ENCODE results near the gene SLC26A5. TPM values are rescaled to one million over a fixed set of nuclear protein-coding genes. Genes with fewer than 3 reads are reported as not detected.
"Not testable (repeated sequence)": the region's sequence is repeated elsewhere in the genome, so short reads cannot be mapped to it uniquely, and the experiment has no call there.

Gene SLC26A5, protein sequence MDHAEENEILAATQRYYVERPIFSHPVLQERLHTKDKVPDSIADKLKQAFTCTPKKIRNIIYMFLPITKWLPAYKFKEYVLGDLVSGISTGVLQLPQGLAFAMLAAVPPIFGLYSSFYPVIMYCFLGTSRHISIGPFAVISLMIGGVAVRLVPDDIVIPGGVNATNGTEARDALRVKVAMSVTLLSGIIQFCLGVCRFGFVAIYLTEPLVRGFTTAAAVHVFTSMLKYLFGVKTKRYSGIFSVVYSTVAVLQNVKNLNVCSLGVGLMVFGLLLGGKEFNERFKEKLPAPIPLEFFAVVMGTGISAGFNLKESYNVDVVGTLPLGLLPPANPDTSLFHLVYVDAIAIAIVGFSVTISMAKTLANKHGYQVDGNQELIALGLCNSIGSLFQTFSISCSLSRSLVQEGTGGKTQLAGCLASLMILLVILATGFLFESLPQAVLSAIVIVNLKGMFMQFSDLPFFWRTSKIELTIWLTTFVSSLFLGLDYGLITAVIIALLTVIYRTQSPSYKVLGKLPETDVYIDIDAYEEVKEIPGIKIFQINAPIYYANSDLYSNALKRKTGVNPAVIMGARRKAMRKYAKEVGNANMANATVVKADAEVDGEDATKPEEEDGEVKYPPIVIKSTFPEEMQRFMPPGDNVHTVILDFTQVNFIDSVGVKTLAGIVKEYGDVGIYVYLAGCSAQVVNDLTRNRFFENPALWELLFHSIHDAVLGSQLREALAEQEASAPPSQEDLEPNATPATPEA
- not detected for polyA plus RNA-seq (2013, experiment 1 of 2)
- polyA plus RNA-seq (2013, experiment 2 of 2), result not detected

DNA sequence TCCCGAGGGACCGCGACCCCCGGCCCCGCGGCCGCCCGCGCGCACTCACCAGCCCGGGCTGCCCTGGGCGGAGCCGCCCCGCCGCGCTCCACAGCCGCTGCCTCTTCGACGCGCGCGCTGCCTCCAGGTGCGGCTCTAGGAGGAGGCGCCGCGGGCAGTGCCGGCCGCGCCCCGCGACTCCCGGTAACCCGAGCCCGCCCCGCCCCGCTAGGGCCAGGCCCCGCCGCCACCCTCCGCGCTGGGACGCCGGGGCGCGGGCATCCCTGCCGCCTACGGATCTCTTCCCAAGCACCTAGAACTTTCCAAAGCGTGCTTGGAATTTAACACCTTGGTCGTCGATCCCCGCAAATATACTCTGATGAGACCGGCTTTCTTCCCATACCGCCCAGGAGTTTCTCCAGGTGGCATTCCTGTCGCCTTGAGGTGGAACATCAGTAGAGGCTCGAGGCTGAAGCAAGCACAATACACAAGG is at the start of gene SLC26A5:
Gene SLC26A5 (minus strand): TSS at position 159 of the 472 bp plus-strand sequence. CDS start 24,693 bp downstream, outside the sequence.
- H3K27me3 ChIP-seq (ENCODE audit: control insufficient read depth in 3 of 3, insufficient read depth in 3 of 3, low read depth in 1 of 3, low read length in 3 of 3), result peaks cover 2 to 69% (median 28%) of the 10 kb centered on the region in 3 experiments
- peak; percentile 27 for DNase-seq (ENCODE audit: low spot score)
- no peak within 1 kb of the TSS for H3K23ac ChIP-seq (ENCODE audit: low read depth, low read length, poor library complexity)
- no peak within 1 kb of the TSS for H4K91ac ChIP-seq (ENCODE audit: low read depth, low read length, poor library complexity)
- H3K79me1 ChIP-seq (ENCODE audit: low read depth, low read length), result no peaks in the 10 kb centered on the region
- peak within 1 kb of the TSS; percentile 64 for H3K4me2 ChIP-seq (ENCODE audit: insufficient read depth, low read length, poor library complexity, severe bottlenecking)
- WGBS, 2 donors (ENCODE audit: extremely low coverage in 2 of 2, insufficient read length in 2 of 2, insufficient replicate concordance in 1 of 2), result no CpG with 5 or more reads among the region's 54 CpGs
- peak within 1 kb of the TSS; percentile 64 for H3K9ac ChIP-seq (ENCODE audit: low read depth, low read length, poor library complexity)
- H2AK5ac ChIP-seq (ENCODE audit: low read depth, low read length), result no peak within 1 kb of the TSS
- no peaks in the 10 kb centered on the region for H3K9me3 ChIP-seq (replicated peaks in 1 of 2; ENCODE audit: control insufficient read depth in 2 of 2, insufficient read depth in 1 of 2, low read depth in 1 of 2, low read length in 2 of 2)
- no peak within 1 kb of the TSS for H3K14ac ChIP-seq (ENCODE audit: low read length)
- no peak within 1 kb of the TSS for H2BK15ac ChIP-seq (ENCODE audit: low read length)
- H3K4me1 ChIP-seq (ENCODE audit: control insufficient read depth in 2 of 2, insufficient read depth in 1 of 2, low read depth in 1 of 2, low read length in 2 of 2), result peaks cover 5% of the 10 kb centered on the region in 2 donors
- H3K4ac ChIP-seq (ENCODE audit: low read length), result no peak within 1 kb of the TSS
- H3K27ac ChIP-seq (replicated peaks; ENCODE audit: low read length), result no peak within 1 kb of the TSS
- H2BK120ac ChIP-seq (ENCODE audit: low read depth, low read length), result no peak within 1 kb of the TSS
- no peak within 1 kb of the TSS for H2BK12ac ChIP-seq (ENCODE audit: low read length)
- no peaks in the 10 kb centered on the region for H3K36me3 ChIP-seq (replicated peaks in 1 of 2; ENCODE audit: control insufficient read depth in 2 of 2, insufficient read depth in 2 of 2, low read length in 2 of 2)
- H3K18ac ChIP-seq (ENCODE audit: low read length), result peak within 1 kb of the TSS; percentile 3
- H4K8ac ChIP-seq (ENCODE audit: low read depth, low read length), result no peak within 1 kb of the TSS
- H2AFZ ChIP-seq (ENCODE audit: low read length), result peak within 1 kb of the TSS; percentile 86
- H3K4me3 ChIP-seq (ENCODE audit: low read length in 2 of 2), result peak within 1 kb of the TSS; percentile 2 to 74
- no peak within 1 kb of the TSS for H2BK5ac ChIP-seq (ENCODE audit: low read length)

DNA sequence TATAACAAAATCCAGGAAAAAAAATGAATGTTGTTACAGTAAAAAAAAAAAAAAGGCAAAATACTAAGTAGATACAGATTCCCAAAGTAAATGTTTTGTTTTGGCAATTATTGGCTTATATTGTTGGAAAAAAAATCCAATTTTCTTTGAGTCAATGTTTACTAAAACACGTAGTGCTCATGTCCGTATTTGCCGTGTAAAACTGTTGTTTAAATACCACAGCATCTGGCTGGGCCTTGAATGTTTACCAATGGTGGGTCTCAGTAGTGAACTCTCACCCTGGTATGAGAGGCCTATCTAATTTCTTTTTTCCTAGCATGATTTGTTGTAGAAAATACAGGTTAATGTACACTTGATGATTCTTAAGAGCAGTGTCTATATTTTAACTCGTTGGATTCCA is 41.4 kb upstream of the SLC26A5 start:
- no peak overlapping the region for H3K27ac ChIP-seq (replicated peaks; ENCODE audit: low read length)
- no peaks in the 10 kb centered on the region for H3K27me3 ChIP-seq (ENCODE audit: control insufficient read depth in 3 of 3, insufficient read depth in 3 of 3, low read depth in 1 of 3, low read length in 3 of 3)
- H3K9ac ChIP-seq (ENCODE audit: low read depth, low read length, poor library complexity), result no peak overlapping the region
- H4K91ac ChIP-seq (ENCODE audit: low read depth, low read length, poor library complexity), result no peak overlapping the region
- no peak overlapping the region for H3K14ac ChIP-seq (ENCODE audit: low read length)
- H3K4me2 ChIP-seq (ENCODE audit: insufficient read depth, low read length, poor library complexity, severe bottlenecking), result no peak overlapping the region
- no peak overlapping the region for H2AK5ac ChIP-seq (ENCODE audit: low read depth, low read length)
- peaks cover 1% of the 10 kb centered on the region for H3K79me1 ChIP-seq (ENCODE audit: low read depth, low read length)
- no peak overlapping the region for H2AFZ ChIP-seq (ENCODE audit: low read length)
- H3K4me1 ChIP-seq (ENCODE audit: control insufficient read depth in 2 of 2, insufficient read depth in 1 of 2, low read depth in 1 of 2, low read length in 2 of 2), result no peaks in the 10 kb centered on the region
- H4K8ac ChIP-seq (ENCODE audit: low read depth, low read length), result no peak overlapping the region
- no peak overlapping the region for H3K4me3 ChIP-seq (ENCODE audit: low read length in 2 of 2)
- H2BK12ac ChIP-seq (ENCODE audit: low read length), result no peak overlapping the region
- H3K23ac ChIP-seq (ENCODE audit: low read depth, low read length, poor library complexity), result no peak overlapping the region
- no peak for DNase-seq (ENCODE audit: low spot score)
- no peak overlapping the region for H3K4ac ChIP-seq (ENCODE audit: low read length)
- no peaks in the 10 kb centered on the region for H3K9me3 ChIP-seq (replicated peaks in 1 of 2; ENCODE audit: control insufficient read depth in 2 of 2, insufficient read depth in 1 of 2, low read depth in 1 of 2, low read length in 2 of 2)
- no peak overlapping the region for H2BK5ac ChIP-seq (ENCODE audit: low read length)
- H2BK15ac ChIP-seq (ENCODE audit: low read length), result no peak overlapping the region
- no CpG with 5 or more reads among the region's 4 CpGs for WGBS, 2 donors (ENCODE audit: extremely low coverage in 2 of 2, insufficient read length in 2 of 2, insufficient replicate concordance in 1 of 2)
- no peak overlapping the region for H2BK120ac ChIP-seq (ENCODE audit: low read depth, low read length)
- H3K18ac ChIP-seq (ENCODE audit: low read length), result no peak overlapping the region
- H3K36me3 ChIP-seq (replicated peaks in 1 of 2; ENCODE audit: control insufficient read depth in 2 of 2, insufficient read depth in 2 of 2, low read length in 2 of 2), result no peaks in the 10 kb centered on the region

DNA sequence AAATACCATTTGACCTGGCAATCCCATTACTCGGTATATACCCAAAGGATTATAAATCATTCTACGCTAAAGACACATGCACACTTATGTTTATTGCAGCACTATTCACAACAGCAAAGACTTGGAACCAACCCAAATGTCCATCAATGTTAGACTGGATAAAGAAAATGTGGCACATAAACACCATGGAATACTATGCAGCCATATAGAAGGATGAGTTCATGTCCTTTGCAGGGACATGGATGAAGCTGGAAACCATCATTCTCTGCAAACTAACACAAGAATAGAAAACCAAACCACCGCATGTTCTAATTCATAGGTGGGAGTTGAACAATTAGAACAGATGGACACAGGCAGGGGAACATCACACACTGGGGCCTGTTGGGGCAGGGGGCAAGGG is 40.9 kb upstream of the SLC26A5 start:
- H3K27me3 ChIP-seq (ENCODE audit: control insufficient read depth in 3 of 3, insufficient read depth in 3 of 3, low read depth in 1 of 3, low read length in 3 of 3); H2BK15ac ChIP-seq (ENCODE audit: low read length); H3K36me3 ChIP-seq (replicated peaks in 1 of 2; ENCODE audit: control insufficient read depth in 2 of 2, insufficient read depth in 2 of 2, low read length in 2 of 2); H4K8ac ChIP-seq (ENCODE audit: low read depth, low read length); H2BK120ac ChIP-seq (ENCODE audit: low read depth, low read length); H2BK12ac ChIP-seq (ENCODE audit: low read length); H3K9me3 ChIP-seq (replicated peaks in 1 of 2; ENCODE audit: control insufficient read depth in 2 of 2, insufficient read depth in 1 of 2, low read depth in 1 of 2, low read length in 2 of 2); H4K91ac ChIP-seq (ENCODE audit: low read depth, low read length, poor library complexity); H3K14ac ChIP-seq (ENCODE audit: low read length); H2AK5ac ChIP-seq (ENCODE audit: low read depth, low read length); H3K4me1 ChIP-seq (ENCODE audit: control insufficient read depth in 2 of 2, insufficient read depth in 1 of 2, low read depth in 1 of 2, low read length in 2 of 2); H3K27ac ChIP-seq (replicated peaks; ENCODE audit: low read length); H3K4me2 ChIP-seq (ENCODE audit: insufficient read depth, low read length, poor library complexity, severe bottlenecking); H2BK5ac ChIP-seq (ENCODE audit: low read length); H3K4ac ChIP-seq (ENCODE audit: low read length); H3K18ac ChIP-seq (ENCODE audit: low read length); H3K79me1 ChIP-seq (ENCODE audit: low read depth, low read length); H2AFZ ChIP-seq (ENCODE audit: low read length); H3K9ac ChIP-seq (ENCODE audit: low read depth, low read length, poor library complexity); H3K23ac ChIP-seq (ENCODE audit: low read depth, low read length, poor library complexity); H3K4me3 ChIP-seq (ENCODE audit: low read length in 2 of 2); DNase-seq (ENCODE audit: low spot score): not testable (repeated sequence)
- no CpG with 5 or more reads among the region's 3 CpGs for WGBS, 2 donors (ENCODE audit: extremely low coverage in 2 of 2, insufficient read length in 2 of 2, insufficient replicate concordance in 1 of 2)

DNA sequence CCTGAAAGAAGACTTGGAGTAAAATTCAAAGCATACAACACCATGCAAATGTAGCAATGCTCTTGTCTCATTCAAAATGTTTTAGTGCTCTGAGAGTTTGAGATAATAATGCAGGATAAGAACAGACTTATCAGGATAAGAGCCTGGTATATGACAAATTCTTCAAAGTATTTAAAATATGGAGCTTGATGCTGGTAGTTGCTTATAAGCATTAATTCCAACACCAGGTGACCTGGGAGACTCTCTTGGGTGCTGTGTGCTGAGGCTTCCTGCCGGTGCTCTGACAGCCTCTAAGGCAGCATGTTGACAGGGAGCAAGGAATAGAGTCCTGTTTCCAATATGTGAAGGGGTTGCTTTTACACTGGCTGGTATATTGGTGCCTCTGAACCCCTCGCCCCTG is 34.8 kb upstream of the SLC26A5 start:
- Histone ChIP-seq H3K18ac (ENCODE audit: low read length) (no peak overlapping the region), H2BK5ac (ENCODE audit: low read length) (no peak overlapping the region), H2AFZ (ENCODE audit: low read length) (no peak overlapping the region), H4K91ac (ENCODE audit: low read depth, low read length, poor library complexity) (no peak overlapping the region), H3K27me3 (ENCODE audit: control insufficient read depth in 3 of 3, insufficient read depth in 3 of 3, low read depth in 1 of 3, low read length in 3 of 3) (no peaks in the 10 kb centered on the region), H3K4me2 (ENCODE audit: insufficient read depth, low read length, poor library complexity, severe bottlenecking) (no peak overlapping the region), H3K4me3 (ENCODE audit: low read length in 2 of 2) (no peak overlapping the region), H3K4me1 (ENCODE audit: control insufficient read depth in 2 of 2, insufficient read depth in 1 of 2, low read depth in 1 of 2, low read length in 2 of 2) (no peaks in the 10 kb centered on the region), H3K36me3 (replicated peaks in 1 of 2; ENCODE audit: control insufficient read depth in 2 of 2, insufficient read depth in 2 of 2, low read length in 2 of 2) (no peaks in the 10 kb centered on the region), H3K4ac (ENCODE audit: low read length) (no peak overlapping the region), H2BK12ac (ENCODE audit: low read length) (no peak overlapping the region), H2BK120ac (ENCODE audit: low read depth, low read length) (no peak overlapping the region), H2AK5ac (ENCODE audit: low read depth, low read length) (no peak overlapping the region), H3K27ac (replicated peaks; ENCODE audit: low read length) (no peak overlapping the region), H3K9ac (ENCODE audit: low read depth, low read length, poor library complexity) (no peak overlapping the region), H2BK15ac (ENCODE audit: low read length) (no peak overlapping the region), H3K79me1 (ENCODE audit: low read depth, low read length) (peaks cover 1% of the 10 kb centered on the region), H3K23ac (ENCODE audit: low read depth, low read length, poor library complexity) (no peak overlapping the region), H3K14ac (ENCODE audit: low read length) (no peak overlapping the region), H4K8ac (ENCODE audit: low read depth, low read length) (no peak overlapping the region), H3K9me3 (replicated peaks in 1 of 2; ENCODE audit: control insufficient read depth in 2 of 2, insufficient read depth in 1 of 2, low read depth in 1 of 2, low read length in 2 of 2) (no peaks in the 10 kb centered on the region)
- WGBS, 2 donors (ENCODE audit: extremely low coverage in 2 of 2, insufficient read length in 2 of 2, insufficient replicate concordance in 1 of 2), result no CpG with 5 or more reads among the region's 2 CpGs
- no peak for DNase-seq (ENCODE audit: low spot score)

Measured in neuronal stem cell (in vitro differentiated cells).